ENCODE measurements around the gene ANKRD52. TPM values are rescaled to one million over a fixed set of nuclear protein-coding genes. Genes with fewer than 3 reads are reported as not detected.

Gene ANKRD52
- total and polyA plus RNA-seq, 10 of the 15 experiments (the other 5 are each of a cell fraction or from before 2014, with no cell fraction given), result 0.90 to 55.3 (median 16.1) TPM

DNA sequence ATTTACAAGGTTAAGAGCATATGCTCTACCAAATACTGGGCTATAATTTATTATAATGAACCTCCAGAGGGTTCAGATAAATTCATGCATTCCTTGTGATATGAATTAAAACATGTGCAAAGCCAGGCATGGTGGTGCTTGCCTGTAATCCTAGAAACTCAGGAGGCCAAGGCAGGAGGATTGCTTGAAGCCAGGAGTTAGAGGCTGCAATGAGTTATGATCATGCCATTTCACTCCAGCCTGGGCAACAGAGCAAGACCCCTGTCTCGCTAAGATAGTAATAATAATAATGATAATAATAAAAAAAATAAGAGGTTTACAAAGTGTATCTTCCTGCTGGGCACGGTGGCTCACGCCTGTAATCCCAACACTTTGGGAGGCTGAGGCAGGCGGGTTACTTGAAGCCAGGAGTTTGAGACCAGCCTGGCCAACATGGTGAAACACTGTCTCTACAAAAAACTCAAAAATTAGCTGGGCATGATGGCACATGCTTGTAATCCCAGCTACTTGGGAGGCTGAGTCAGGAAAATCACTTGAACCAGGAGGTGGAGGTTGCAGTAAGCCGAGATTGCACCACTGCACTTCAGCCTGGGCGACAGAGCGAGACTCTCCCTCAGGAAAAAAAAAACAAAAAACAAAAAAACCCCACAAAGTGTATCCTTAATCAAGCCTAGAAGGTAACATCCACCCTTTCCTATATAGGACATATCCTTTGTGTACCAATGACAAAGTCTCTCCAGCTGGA lies 49.2 kb upstream of the ANKRD52 start:
- no peak overlapping the region for H3K4me3 ChIP-seq
- no peaks in the 10 kb centered on the region for H3K79me2 ChIP-seq (ENCODE audit: control insufficient read depth, insufficient read depth, low read length)
- H4K20me1 ChIP-seq (ENCODE audit: control insufficient read depth, insufficient read depth), result no peaks in the 10 kb centered on the region
- no peak overlapping the region for H2AFZ ChIP-seq (ENCODE audit: control insufficient read depth, low read depth, low read length)
- POLR2A ChIA-PET, result interaction anchor here (0.7 kb wide), 1 partner anchor 9 kb away, joined by 3 read pairs; no protein-coding TSS in a partner anchor
- BruUV-seq (replicated peaks), result no TSS peak
- no peak for TF ChIP-seq EED (IDR thresholded peaks at IDR 0.05; ENCODE audit: low read depth)
- TF ChIP-seq STAT1 (conservative IDR thresholded peaks at IDR 0.05), result no peak
- TF ChIP-seq, protein P1, sequence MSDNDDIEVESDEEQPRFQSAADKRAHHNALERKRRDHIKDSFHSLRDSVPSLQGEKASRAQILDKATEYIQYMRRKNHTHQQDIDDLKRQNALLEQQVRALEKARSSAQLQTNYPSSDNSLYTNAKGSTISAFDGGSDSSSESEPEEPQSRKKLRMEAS (IDR thresholded peaks at IDR 0.05; ENCODE audit: low read depth, low read length), result no peak
- TF ChIP-seq MXI1 (IDR thresholded peaks at IDR 0.05; ENCODE audit: low read depth, low read length), result no peak
- TF ChIP-seq, protein P2, sequence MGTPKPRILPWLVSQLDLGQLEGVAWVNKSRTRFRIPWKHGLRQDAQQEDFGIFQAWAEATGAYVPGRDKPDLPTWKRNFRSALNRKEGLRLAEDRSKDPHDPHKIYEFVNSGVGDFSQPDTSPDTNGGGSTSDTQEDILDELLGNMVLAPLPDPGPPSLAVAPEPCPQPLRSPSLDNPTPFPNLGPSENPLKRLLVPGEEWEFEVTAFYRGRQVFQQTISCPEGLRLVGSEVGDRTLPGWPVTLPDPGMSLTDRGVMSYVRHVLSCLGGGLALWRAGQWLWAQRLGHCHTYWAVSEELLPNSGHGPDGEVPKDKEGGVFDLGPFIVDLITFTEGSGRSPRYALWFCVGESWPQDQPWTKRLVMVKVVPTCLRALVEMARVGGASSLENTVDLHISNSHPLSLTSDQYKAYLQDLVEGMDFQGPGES (IDR thresholded peaks at IDR 0.05), result no peak
- H3K9me3 ChIP-seq (replicated peaks; ENCODE audit: control insufficient read depth, insufficient read depth, low read length), result no peaks in the 10 kb centered on the region
- H3K4me1 ChIP-seq (ENCODE audit: control insufficient read depth, insufficient read depth, low read length), result peaks cover 4% of the 10 kb centered on the region; the same call in 1 of the 2 replicates
- H3K27ac ChIP-seq (ENCODE audit: control insufficient read depth, insufficient read depth), result no peak overlapping the region
- DNase-seq (ENCODE audit: low read depth, low spot score) (no peak), FAIRE-seq (no peak), ATAC-seq (no peak)
- RAD21 ChIA-PET (ENCODE audit: unreplicated experiment), result interaction anchor here (0.9 kb wide), 1 partner anchor 101 kb away, joined by 3 read pairs; no protein-coding TSS in a partner anchor
- no peaks in the 10 kb centered on the region for H3K27me3 ChIP-seq (replicated peaks in 1 of 2; ENCODE audit: control insufficient read depth in 2 of 2, insufficient read depth in 2 of 2, low read length in 1 of 2)
- SMC1A ChIA-PET (ENCODE audit: uncharacterized antibody, unreplicated experiment), result interaction anchor here (1.3 kb wide), 1 partner anchor 157 kb away, joined by 4 read pairs; no protein-coding TSS in a partner anchor
- H3K9ac ChIP-seq (ENCODE audit: control insufficient read depth, insufficient read depth, low read length), result no peak overlapping the region
- peaks cover 1 to 14% of the 10 kb centered on the region in 2 experiments for H3K36me3 ChIP-seq (ENCODE audit: control insufficient read depth in 2 of 2, insufficient read depth in 2 of 2, low read length in 1 of 2)
- CTCF ChIA-PET, result interaction anchor here (0.7 to 2.6 kb wide), 5 partner anchors 9 to 157 kb away, joined by 3 to 9 read pairs (median 3); partner anchors contain the start of genes CNPY2 and TIMELESS
- H3K4me2 ChIP-seq (ENCODE audit: control insufficient read depth, insufficient read depth), result no peak overlapping the region
- 99% methylated on average over 4 of the region's 7 CpGs for WGBS (ENCODE audit: insufficient coverage, insufficient replicate concordance, low lambda C conversion rate, missing lambda C conversion rate)
- intact Hi-C loops (cut with micrococcal nuclease; ENCODE audit: unreplicated experiment), result no loop called here
- in situ Hi-C loops (cut with MboI), result no loop called here

All from GM12878 (cell line).